ENCODE measurements around the gene IRF3.

DNA sequence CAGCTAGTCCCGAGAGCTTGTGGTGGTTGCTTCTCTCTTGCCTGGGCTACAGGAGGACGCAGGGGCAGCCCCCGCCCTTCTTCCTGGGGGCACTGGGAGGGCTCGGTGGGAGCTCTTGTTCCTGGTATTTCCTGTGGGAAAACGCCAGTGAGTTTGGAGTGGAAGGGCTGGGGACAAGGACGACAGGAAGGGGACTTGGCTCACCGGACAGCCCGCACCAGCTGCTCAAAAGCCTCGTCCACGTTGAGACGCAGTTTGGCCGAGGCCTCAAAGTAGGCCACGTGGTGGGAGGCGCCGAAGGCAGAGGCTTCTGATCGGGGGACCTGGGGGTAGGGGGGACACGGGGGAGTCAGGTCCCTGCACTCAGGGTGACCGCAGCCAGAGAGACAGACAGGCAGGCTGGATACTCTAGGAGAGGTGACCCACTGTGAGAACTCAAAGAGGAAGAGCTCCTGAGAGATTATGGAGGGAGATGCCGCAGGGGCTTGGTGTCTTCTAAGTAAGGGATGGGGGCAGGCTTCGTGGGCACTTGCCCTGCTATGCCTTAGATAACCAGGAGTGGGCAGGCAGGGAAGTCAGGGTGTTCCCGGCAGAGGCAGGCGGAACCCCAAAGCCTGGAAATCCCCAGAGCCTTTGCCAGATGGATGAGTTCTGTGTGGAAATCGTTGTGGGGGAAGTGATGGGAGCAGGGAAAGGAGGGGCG is 30.0 kb downstream of the IRF3 start:
- TF ChIP-seq CTCF (IDR thresholded peaks at IDR 0.05) (no peak), POLR2A (IDR thresholded peaks at IDR 0.05) (no peak), POLR2AphosphoS5 (IDR thresholded peaks at IDR 0.05) (no peak)

All from prostate gland (tissue), 2 donors.